ENCODE results near the gene IGSF22.

The IGSF22 gene

DNA sequence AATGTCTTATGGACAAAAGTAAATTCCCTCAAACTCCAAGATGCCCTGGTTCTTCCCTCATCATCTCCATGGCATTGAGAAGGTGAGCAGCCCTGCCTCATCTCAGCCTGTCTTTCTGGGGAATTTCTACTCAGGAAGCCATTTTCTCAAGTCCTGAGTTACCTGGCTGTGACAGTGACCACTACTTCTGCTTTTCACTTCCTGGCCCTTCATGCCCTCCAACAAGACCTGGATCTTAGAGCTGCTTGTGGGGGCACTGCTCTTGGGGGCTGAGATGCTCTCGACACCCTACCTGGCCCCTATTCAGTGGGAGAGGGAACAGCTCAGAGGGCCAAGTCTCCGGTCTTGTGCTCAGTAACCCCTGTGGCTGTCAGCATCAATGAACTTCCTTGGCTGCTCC, 5.5 kb upstream of the IGSF22 start (continued):
- TF ChIP-seq, protein P1, sequence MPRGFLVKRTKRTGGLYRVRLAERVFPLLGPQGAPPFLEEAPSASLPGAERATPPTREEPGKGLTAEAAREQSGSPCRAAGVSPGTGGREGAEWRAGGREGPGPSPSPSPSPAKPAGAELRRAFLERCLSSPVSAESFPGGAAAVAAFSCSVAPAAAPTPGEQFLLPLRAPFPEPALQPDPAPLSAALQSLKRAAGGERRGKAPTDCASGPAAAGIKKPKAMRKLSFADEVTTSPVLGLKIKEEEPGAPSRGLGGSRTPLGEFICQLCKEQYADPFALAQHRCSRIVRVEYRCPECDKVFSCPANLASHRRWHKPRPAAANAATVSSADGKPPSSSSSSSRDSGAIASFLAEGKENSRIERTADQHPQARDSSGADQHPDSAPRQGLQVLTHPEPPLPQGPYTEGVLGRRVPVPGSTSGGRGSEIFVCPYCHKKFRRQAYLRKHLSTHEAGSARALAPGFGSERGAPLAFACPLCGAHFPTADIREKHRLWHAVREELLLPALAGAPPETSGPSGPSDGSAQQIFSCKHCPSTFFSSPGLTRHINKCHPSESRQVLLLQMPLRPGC (tag by site-specific recombination; IDR thresholded peaks at IDR 0.05), result no peak
- no peak for TF ChIP-seq ZNF560 (tag by site-specific recombination; IDR thresholded peaks at IDR 0.05; ENCODE audit: borderline replicate concordance)

DNA sequence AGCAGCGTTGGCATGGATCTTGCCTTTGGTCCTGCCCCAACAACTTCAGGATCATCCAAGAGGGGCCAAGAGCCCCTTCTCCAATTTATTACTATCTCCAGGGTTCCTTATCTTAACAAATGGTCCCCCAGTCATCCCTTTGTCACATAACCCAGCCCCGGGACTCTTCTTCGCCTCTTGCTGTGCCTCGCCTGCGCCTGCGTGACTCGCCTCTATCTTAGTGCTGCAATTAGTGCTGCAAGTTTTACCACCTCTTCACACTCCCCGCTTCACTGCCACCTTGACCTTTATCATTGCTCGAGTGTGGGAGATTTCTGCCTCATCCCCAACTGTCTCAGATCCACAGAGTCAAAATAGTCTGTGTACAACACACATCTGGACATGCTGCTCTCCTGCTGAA, 4.0 kb upstream of the IGSF22 start:
- no peaks in the 10 kb centered on the region for H3K36me3 ChIP-seq (ENCODE audit: control insufficient read depth in 2 of 2, insufficient read depth in 1 of 2, low read length in 2 of 2)
- H3K9me3 ChIP-seq (ENCODE audit: control insufficient read depth, insufficient read depth, low read depth, low read length), result no peaks in the 10 kb centered on the region
- ChIA-PET POLR2A (no interaction called here), CTCF (interaction anchor here (1.0 to 6.0 kb wide), 8 partner anchors 9 to 615 kb away, joined by 3 to 82 read pairs (median 9); no protein-coding TSS in a partner anchor)
- no peaks in the 10 kb centered on the region for H3K4me1 ChIP-seq (ENCODE audit: control insufficient read depth, insufficient read depth, low read length)
- no peak overlapping the region for H3K4me3 ChIP-seq (ENCODE audit: low read depth, low read length)
- TF ChIP-seq, protein P2, sequence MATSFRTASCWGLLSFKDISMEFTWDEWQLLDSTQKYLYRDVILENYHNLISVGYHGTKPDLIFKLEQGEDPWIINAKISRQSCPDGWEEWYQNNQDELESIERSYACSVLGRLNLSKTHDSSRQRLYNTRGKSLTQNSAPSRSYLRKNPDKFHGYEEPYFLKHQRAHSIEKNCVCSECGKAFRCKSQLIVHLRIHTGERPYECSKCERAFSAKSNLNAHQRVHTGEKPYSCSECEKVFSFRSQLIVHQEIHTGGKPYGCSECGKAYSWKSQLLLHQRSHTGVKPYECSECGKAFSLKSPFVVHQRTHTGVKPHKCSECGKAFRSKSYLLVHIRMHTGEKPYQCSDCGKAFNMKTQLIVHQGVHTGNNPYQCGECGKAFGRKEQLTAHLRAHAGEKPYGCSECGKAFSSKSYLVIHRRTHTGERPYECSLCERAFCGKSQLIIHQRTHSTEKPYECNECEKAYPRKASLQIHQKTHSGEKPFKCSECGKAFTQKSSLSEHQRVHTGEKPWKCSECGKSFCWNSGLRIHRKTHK (tag by site-specific recombination; IDR thresholded peaks at IDR 0.05), result no peak
- TF ChIP-seq OSR2 (tag by site-specific recombination; IDR thresholded peaks at IDR 0.05) (no peak), ZBTB48 (tag by site-specific recombination; IDR thresholded peaks at IDR 0.05) (no peak), ZNF366 (tag by site-specific recombination; conservative IDR thresholded peaks at IDR 0.05) (no peak), ZNF549 (tag by site-specific recombination; IDR thresholded peaks at IDR 0.05) (no peak), ZNF23 (tag by site-specific recombination; IDR thresholded peaks at IDR 0.05; ENCODE audit: borderline replicate concordance) (no peak), ZNF239 (tag by site-specific recombination; IDR thresholded peaks at IDR 0.05) (no peak), ZNF670 (tag by site-specific recombination; IDR thresholded peaks at IDR 0.05; ENCODE audit: low read depth) (no peak)
- TF ChIP-seq, protein P3, sequence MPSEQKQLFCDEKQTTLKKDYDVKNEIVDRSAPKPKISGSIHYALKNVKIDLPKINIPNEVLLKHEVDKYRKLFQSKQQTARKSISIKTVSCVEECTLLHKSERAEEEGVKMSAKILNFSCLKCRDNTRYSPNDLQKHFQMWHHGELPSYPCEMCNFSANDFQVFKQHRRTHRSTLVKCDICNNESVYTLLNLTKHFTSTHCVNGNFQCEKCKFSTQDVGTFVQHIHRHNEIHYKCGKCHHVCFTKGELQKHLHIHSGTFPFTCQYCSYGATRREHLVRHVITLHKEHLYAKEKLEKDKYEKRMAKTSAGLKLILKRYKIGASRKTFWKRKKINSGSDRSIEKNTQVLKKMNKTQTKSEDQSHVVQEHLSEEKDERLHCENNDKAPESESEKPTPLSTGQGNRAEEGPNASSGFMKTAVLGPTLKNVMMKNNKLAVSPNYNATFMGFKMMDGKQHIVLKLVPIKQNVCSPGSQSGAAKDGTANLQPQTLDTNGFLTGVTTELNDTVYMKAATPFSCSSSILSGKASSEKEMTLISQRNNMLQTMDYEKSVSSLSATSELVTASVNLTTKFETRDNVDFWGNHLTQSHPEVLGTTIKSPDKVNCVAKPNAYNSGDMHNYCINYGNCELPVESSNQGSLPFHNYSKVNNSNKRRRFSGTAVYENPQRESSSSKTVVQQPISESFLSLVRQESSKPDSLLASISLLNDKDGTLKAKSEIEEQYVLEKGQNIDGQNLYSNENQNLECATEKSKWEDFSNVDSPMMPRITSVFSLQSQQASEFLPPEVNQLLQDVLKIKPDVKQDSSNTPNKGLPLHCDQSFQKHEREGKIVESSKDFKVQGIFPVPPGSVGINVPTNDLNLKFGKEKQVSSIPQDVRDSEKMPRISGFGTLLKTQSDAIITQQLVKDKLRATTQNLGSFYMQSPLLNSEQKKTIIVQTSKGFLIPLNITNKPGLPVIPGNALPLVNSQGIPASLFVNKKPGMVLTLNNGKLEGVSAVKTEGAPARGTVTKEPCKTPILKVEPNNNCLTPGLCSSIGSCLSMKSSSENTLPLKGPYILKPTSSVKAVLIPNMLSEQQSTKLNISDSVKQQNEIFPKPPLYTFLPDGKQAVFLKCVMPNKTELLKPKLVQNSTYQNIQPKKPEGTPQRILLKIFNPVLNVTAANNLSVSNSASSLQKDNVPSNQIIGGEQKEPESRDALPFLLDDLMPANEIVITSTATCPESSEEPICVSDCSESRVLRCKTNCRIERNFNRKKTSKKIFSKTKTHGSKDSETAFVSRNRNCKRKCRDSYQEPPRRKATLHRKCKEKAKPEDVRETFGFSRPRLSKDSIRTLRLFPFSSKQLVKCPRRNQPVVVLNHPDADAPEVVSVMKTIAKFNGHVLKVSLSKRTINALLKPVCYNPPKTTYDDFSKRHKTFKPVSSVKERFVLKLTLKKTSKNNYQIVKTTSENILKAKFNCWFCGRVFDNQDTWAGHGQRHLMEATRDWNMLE (tag by site-specific recombination; conservative IDR thresholded peaks at IDR 0.05; ENCODE audit: low read depth), result no peak
- no peak overlapping the region for H3K27ac ChIP-seq (ENCODE audit: extremely low read depth, low read depth, low read length)

DNA sequence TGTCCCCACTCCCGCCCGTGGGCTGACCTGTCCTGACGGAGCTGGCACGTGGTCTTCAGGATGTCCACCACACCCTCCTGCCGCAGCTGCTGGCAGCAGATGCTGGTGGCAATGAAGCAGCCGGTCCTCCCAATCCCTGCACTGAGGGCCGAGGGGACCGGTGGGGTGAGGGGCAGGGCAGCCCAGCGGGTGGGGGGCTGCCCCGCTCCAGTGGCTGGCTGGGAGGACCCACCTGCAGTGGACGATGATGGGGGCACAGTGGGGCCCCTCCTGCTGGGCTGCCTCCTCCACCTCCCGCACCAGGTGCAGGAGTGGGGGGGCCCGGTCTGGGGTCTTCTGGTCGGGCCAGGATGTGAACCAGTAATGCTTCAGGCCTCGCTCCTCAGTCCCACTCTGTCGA, 3.4 kb upstream of the IGSF22 start:
- POLR2A ChIA-PET, result no interaction called here
- no peaks in the 10 kb centered on the region for H3K9me3 ChIP-seq (ENCODE audit: control insufficient read depth, insufficient read depth, low read depth, low read length)
- no peak for TF ChIP-seq ZFHX2 (tag by site-specific recombination; conservative IDR thresholded peaks at IDR 0.05)
- TF ChIP-seq ZNF701 (tag by site-specific recombination; IDR thresholded peaks at IDR 0.05), result no peak
- no peak for TF ChIP-seq ZNF239 (tag by site-specific recombination; IDR thresholded peaks at IDR 0.05)
- no peak for TF ChIP-seq ZNF561 (tag by site-specific recombination; IDR thresholded peaks at IDR 0.05; ENCODE audit: borderline replicate concordance)
- no peak for TF ChIP-seq ZNF354C (tag by site-specific recombination; IDR thresholded peaks at IDR 0.05; ENCODE audit: borderline replicate concordance, low read depth)
- no peak for TF ChIP-seq ZNF48 (tag by site-specific recombination; IDR thresholded peaks at IDR 0.05)
- TF ChIP-seq MEIS1 (CRISPR knock-in tag; IDR thresholded peaks at IDR 0.05; ENCODE audit: borderline replicate concordance), result no peak
- TF ChIP-seq, protein P4, sequence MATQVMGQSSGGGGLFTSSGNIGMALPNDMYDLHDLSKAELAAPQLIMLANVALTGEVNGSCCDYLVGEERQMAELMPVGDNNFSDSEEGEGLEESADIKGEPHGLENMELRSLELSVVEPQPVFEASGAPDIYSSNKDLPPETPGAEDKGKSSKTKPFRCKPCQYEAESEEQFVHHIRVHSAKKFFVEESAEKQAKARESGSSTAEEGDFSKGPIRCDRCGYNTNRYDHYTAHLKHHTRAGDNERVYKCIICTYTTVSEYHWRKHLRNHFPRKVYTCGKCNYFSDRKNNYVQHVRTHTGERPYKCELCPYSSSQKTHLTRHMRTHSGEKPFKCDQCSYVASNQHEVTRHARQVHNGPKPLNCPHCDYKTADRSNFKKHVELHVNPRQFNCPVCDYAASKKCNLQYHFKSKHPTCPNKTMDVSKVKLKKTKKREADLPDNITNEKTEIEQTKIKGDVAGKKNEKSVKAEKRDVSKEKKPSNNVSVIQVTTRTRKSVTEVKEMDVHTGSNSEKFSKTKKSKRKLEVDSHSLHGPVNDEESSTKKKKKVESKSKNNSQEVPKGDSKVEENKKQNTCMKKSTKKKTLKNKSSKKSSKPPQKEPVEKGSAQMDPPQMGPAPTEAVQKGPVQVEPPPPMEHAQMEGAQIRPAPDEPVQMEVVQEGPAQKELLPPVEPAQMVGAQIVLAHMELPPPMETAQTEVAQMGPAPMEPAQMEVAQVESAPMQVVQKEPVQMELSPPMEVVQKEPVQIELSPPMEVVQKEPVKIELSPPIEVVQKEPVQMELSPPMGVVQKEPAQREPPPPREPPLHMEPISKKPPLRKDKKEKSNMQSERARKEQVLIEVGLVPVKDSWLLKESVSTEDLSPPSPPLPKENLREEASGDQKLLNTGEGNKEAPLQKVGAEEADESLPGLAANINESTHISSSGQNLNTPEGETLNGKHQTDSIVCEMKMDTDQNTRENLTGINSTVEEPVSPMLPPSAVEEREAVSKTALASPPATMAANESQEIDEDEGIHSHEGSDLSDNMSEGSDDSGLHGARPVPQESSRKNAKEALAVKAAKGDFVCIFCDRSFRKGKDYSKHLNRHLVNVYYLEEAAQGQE (tag by site-specific recombination; IDR thresholded peaks at IDR 0.05), result no peak
- H3K4me1 ChIP-seq (ENCODE audit: control insufficient read depth, insufficient read depth, low read length), result no peaks in the 10 kb centered on the region
- H3K36me3 ChIP-seq (ENCODE audit: control insufficient read depth in 2 of 2, insufficient read depth in 1 of 2, low read length in 2 of 2), result no peaks in the 10 kb centered on the region
- H3K27ac ChIP-seq (ENCODE audit: extremely low read depth, low read depth, low read length), result no peak overlapping the region
- CTCF ChIA-PET, result interaction anchor here (0.8 to 6.0 kb wide), 5 partner anchors 12 to 614 kb away, joined by 4 to 82 read pairs (median 17); no protein-coding TSS in a partner anchor
- no peak overlapping the region for H3K4me3 ChIP-seq (ENCODE audit: low read depth, low read length)
